NCI-H82 (cell line): ENCODE measurements around the gene MYCBP2.
"Not testable (repeated sequence)": the region's sequence is repeated elsewhere in the genome, so short reads cannot be mapped to it uniquely, and the experiment has no call there.

Source experiments
- DNase-seq: peaks from one replicate; lab custom pipeline; 2025; lab: John Stamatoyannopoulos, UW

The MYCBP2 gene

DNA sequence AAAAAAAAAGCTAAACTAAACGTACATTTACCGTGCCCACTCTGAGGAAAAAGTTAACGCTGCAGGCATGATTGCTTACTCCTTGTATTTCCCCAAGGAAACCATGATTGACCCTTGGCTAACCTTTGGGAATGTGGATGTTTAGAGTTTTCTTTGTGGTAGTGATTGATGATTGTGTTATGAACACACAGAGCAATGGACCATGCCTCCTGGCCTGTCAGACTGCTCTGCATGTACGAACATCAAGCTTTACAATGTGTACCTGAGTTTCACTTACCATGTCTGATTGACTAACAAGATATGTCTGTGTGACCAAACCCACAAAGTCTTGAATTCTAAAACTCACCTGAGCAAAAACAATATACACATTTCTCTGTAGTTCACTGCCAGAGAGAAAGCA is 35.1 kb downstream of the MYCBP2 start:
- DNase-seq = no peak

DNA sequence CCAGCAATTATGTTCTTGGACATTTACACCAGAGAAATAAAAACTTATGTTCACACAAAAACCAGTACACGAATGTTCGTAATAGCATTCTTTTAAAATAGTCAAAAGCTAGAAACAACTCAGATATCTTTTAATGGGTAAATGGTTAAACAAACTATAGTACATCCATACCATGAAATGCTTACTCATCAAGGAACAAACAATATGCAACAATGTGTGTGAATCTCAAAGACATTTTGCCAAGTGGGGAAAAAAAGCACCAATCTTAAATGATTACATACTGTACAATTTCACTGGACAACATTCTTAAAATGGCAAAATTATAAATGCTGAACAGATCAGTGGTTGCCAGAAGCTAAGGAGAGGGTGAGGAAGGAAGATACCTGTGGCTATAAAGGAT is 36.6 kb downstream of the MYCBP2 start:
- no peak for DNase-seq

DNA sequence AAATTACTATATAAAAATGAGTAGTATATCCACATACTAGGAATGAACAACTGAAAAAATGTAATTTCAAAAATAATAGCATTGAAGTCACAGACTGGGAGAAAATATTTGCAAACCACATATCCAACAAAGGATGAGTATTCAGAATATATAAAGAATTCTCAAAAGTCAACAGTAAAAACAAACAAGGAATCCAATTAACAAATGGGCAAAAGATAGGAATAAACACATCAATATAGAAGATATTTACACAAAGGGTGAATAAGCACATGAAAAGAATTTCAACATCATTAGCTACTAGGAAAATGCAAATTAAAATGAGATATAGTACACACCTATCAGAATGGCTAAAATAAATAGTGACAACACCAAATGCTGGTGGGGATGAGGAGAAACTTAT is 37.0 kb downstream of the MYCBP2 start:
- no peak for DNase-seq

DNA sequence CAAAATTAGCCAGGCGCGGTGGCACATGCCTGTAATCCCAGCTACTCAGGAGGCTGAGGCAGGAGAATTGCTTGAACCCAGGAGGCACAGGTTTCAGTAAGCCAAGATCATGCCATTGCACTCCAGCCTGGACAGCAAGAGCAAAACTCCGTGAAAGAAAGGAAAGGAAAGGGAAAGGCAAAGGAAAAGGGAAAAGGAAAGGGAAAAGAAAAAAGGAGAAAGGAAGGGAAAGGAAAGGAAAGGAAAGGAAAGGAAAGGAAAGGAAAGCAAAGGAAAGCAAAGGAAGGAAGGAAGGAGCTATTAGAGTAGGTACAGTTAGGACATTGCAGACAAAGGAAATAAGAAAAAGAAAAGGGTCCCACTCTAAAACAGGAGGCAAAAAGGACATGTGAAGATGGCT is 41.3 kb downstream of the MYCBP2 start:
- not testable (repeated sequence) for DNase-seq

DNA sequence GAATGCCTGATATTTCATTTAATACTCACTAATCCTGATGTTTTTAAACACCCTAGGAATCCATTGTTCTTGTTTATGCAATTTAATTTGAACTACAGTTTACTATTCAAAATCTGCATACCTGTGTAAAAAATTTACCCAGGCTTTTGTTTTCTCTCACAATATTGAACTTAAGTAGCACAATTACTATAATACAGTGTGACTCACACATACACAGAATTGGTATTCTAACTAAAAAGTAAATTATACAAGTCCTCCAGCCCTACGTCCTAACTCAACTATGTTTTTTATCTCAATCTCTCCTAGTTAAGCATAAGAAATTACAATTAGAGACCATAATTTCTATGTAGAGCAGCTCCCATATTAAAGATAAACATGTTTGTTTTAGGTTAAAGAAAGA is 41.8 kb downstream of the MYCBP2 start:
- DNase-seq = no peak

DNA sequence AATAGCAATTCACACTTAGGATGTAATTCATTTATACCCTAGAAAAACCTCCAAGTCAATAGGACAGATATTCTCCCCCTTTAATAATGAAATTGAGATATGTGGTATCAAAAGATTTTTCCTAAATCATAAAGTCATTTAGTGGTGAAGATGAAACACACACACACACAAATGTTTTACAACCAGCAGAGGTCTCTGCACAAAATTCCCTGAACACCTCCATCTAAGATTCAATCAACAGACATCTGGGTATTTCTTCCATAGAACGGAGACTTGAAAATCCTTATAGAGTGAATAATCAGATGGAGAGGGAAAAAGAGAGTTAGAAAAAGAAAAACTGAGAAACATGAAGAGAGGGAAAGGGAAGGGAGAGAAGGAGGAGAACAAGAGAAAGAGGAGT is 52.8 kb downstream of the MYCBP2 start:
- no peak for DNase-seq

DNA sequence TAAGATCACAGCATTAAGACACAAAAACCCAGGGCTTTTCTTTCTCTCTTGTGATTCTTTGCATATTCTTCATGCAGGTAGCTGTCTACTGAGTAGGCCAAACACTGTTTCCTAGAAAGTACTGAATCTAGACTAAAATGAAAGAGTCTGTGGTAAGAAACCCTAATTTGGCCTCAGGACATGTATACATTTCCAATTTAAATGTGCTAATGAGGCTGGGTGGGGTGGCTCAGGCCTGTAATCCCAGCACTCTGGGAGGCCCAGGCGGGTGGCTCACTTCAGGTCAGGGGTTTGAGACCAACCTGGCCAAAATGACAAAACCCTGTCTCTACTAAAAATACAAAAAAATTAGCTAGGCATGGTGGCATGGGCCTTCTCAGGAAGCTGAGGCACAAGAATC is 57.8 kb downstream of the MYCBP2 start:
- DNase-seq = no peak

DNA sequence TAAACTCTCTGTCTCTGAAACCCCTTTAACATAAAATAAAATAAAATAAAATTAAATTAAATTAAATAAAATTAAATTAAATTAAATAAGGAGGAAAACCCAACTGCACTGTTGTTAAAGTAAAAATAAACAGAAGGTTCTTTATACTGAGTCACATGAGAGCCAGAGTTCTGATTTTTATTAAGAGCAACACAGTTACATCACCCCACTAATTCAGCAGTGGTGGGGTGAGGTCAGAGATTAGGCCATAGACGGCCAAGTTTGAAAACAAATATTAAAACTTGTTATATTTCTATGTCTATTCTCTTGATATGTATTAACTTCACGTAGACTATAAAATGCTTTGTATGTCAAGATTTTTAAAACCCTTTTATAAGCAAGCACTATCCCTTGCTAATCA is 59.5 kb downstream of the MYCBP2 start:
- no peak for DNase-seq

DNA sequence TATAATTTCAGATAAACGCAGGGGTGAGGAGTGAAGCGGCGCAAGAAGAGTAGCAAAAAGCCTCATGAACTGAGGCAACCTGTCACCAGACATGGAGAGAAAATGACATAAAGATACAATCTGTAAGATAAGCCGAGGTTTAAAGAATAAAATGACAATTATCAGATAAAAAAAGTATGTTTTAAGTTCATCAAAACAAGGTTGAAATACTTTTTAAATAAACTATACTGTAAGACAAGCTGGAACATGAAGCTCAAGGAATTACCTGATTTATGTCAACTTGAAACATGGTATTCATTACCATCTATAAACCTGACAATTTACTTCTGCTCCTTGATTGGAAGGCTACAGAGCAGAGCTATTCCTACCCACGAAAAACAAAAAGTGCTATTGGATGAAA is 61.6 kb downstream of the MYCBP2 start:
- no peak for DNase-seq

DNA sequence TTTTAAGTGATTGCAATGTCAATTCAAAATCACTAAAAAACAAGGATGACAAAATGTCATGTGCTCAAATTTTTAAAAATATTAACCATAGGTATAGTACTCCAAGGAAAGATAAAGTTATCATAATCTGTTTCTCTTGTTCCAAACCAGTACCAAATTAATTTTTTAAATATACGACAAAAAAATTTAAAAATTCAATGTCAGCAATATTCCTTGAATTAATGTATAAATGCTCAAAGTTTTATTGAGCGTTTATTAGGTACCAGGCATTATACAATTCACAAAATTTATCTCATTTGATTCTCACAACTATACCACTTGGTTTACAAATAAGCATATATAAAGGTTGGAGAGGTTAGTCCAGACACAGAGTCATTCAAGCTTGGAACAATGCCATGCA is 64.7 kb downstream of the MYCBP2 start:
- no peak for DNase-seq

DNA sequence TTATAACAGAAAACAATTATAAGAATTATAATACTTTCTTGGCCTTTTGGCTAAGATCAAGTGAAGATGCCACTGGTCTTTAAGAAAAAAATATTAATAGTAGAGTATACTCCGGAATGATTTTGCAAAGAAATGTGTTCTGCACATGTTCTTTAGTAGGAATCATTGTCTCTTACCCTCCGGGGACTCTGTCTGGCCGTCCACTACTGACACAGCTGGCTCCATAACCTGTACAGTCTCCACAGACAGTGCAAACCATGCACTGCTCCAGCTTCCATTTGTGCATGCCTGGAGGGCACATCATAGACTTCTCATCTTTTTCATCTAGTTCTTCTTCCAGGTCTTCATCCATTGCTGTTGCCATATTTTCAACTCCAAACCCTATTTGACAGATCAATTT is 75.9 kb downstream of the MYCBP2 start:
- no peak for DNase-seq

DNA sequence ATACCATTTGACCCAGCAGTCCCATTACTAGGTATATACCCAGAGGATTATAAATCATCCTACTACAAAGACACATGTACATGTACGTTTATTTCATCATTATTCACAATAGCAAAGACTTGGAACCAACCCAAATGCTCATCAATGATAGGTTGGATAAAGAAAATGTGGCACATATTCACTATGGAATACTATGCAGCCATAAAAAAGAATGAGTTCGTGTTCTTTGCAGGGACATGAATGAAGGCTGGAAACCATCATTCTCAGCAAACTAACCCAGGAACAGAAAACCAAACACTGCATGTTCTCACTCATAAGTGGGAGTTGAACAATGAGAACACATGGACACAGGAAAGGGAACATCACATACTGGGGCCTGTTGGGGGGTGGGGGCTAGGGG is 81.7 kb downstream of the MYCBP2 start:
- DNase-seq = not testable (repeated sequence)

DNA sequence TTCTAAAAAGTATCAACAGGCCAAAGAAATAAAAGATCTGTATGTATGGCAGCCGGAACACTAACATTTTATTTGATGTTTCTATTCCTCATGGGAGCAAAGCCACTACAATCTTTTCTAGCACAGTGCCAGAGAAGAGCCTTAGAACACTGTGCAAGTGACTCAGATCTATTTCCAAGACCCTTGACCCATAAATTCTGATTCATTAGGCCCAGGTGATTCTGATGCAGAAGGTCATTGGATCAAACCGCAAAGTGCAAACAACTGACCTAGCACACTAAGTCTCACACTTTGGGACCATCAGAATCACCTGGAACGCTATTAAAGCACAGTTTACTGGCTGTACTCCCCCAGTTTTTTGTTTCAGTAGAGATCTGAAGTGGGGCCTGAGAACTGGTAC is 87.6 kb downstream of the MYCBP2 start:
- no peak for DNase-seq

DNA sequence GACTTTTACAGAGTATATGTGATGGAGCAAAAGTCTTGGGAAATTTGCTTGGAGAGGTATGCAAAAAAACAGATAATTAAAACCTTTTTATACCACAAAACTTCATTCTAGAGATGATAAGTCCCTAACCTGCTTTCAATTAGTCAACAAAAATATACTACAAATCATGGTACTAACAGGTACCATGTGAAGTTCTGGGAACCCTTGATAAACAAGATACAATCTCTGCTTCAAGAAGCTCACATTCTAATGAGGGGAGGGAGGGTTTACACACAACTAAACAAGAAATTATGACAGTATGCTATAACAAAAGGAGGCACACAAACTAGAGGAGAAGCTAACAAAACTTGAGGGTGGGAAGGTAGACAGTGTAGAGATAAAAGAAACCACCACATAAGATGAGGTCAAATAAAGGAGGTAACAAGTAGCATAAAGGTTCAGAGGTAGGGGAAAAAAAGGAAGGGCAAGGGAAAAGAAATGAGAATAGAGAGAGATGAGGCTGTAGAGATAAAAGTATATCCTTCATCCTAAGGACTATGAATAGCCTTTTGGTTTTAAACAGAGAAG is 91.4 kb downstream of the MYCBP2 start:
- no peak for DNase-seq

DNA sequence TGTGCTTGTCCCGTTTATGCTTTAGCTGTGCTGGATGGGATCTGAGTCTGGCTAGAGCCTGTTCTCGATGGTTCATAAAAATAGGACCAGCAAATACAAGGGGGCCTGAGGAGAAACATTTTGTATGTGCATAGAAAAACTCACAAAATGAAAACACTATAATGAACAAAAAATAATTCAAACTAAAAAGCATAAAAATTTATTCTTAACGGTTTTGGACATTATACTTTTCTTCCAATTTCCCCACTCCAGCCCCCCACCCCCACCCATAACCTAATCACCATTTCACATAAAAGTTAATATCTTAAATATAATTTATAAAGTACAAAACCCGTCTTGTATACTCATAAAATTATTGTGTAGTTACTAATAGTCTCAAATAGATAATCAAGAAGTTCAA is 93.7 kb downstream of the MYCBP2 start:
- DNase-seq = no peak

DNA sequence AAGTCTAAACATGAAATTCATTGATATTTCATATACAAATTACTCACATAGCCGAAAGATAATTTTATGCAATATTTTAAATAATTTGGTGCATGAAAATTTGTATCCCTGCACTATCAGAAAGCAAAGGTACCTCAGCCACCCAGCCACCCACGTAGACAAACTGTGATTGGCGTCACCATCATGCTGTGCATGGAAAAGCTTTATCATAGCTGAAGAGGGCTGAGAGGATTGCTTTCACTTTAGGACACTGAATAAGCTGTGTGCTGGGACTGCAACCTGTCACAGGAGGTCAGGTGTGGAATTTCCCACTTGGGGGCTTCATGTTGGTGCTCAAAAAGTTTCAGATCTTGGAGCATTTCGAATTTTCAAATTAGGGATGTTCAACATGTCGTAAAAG is 96.3 kb downstream of the MYCBP2 start:
- DNase-seq = no peak

DNA sequence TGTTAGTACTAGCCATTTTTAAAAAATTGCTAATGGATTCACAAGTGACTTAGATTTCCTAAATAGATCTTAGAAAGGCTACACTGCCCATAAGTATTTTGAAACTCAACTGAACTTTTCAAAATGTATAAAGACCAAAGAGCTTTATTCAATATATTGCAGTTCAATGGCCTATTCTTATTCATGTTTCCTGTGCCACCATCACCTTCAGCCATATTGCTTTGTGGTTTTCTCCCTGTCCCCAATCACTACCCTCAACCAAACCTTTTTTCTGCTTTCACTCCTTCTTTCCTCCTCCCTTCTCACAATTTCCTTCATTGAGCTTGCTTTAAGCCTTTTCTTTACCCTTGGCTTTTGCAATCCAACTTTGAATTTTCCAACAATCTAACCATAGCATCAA is 100.9 kb downstream of the MYCBP2 start:
- no peak for DNase-seq

DNA sequence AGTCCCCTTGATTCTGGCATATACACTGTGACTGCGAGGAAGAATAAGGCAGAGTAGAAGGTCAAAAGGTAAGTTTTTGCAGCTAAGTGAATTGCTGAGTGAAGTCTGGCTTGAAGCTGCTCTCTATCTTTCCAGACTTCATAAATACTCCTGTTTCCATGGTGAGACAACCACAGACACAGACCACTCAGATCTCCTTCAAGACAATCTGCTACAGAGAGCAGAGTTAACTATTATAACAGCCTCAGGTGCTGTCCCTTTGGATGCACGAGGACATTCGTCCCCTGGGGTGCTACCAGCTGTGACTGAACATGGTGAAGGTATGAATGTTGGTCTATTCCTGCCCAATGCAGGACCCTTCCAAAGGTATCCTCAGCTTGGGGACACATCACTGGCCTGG is 104.0 kb downstream of the MYCBP2 start:
- DNase-seq = no peak

DNA sequence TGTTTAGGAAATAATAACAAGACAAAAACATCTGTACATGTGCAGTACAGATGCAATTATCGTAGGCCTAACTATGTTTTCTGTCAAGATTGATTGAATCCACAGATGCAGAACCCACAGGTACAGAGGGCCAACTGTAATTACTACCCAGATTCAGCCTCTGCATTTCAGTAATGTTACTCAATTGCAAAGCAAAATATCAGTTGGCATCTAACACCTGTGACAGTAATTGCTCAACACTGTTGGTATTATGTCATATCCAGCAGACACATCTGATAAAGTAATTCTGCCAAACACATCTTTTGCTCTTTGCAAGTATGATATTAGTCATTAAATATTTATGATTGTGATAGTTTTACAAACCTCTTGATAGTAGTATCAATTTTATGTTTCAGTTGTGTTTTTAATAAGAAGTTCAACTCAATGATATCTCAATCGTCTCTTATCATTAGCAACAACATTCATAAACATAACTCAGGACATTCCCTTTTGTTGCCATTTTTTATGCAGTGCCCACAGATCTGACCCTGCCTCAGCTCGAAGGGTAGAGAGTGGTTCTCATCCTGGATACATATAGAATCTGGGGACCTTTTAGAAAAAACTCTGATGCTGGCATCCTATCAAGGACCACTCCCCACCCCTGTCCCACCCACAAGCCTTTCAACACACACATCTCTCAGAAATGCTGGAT is 104.7 kb downstream of the MYCBP2 start:
- no peak for DNase-seq

DNA sequence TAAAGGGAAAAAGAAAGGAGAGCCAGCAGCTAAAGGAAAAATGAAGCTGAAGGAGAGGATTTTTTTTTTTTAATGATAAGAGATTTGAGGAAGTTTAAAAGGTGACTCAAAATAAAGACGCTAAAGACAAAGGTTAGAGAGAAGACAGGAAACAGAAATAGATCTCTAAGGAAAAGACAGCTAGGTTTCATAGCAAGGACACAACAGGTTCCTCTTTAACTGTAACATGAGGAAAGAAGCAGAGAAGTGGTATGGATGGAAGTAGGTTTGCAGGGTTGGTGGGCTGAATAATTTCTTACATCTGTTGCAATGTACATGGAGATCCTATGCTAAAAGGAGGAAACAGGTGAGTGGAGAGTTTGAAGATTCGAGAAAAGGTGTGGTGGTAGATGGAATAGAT is 107.5 kb downstream of the MYCBP2 start:
- DNase-seq = no peak

DNA sequence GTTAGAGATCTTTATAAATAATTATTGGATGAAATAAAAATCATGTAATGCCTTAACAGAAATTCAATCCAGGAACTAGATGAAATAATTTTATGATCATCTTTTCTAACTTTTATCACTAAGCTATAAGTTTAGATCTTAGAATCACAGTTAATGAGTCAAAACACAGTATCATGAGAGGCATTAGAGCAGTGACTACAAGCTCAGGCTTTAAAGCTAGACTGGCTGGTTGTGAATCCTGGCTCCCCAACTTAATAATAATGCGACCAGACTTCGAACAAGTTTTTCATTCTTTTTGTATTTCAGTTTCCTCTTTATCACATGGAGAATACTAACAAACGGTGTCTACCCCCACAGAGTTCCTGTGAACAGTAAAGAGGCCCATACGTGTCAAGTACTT is 108.6 kb downstream of the MYCBP2 start:
- no peak for DNase-seq

DNA sequence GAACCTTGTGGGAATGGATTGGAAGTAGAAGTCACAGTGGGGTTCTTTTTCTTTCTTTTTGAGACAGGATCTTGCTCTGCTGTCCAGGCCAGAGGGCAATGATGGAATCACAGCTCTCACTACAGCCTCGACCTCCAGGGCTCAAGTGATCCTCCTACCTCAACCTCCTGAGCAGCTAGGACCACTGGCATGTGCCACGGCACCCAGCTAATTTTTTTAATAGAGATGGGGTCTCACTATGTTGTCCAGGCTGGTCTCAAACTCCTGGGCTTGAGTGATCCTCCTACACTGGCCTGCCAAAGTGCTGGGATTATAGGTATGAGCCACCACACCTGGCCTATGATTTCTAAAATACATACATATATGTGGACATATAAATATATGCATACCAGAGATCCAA is 111.4 kb downstream of the MYCBP2 start:
- DNase-seq = no peak

DNA sequence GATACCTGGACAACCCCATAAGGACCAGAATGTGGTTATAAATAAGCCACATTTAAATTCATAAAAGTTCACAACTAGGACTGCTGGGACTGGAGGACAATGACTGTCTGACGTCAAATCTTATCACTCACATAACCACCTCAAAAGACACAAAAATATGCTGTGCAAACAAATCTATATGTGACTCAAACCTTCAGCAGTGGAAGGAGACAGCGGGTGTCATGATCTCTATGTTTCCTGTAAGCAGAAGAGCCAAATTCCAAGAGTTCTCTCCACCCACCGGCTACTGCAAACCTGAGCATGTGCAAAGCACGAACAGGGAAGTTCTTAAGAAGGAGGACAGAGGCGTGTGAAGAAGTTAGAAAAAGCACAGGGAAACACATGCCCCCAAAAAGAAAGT is 113.2 kb downstream of the MYCBP2 start:
- DNase-seq = no peak

DNA sequence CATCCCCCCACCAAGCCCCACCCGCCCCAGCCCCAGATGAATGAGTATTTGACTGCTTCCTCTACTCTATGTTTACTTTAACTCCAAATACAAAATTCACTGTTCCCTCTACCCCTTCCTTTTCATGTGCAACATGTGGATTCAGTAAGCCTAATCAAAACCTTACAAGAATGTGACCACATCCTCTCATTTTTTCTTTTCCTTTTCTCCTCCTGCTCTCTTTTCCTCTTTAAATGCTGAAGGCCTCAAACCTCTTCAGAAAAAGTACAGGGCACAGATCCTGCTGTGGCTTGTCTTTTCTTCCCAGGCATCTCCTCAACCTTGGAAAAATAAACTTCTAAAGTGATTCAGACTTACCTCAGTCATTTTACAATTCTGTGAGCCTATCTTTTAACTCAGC is 119.0 kb downstream of the MYCBP2 start:
- no peak for DNase-seq
